Heart right ventricle (tissue), 16 donors: ENCODE results near the gene FHOD3. TPM values are rescaled to one million over a fixed set of nuclear protein-coding genes. Genes with fewer than 3 reads are reported as not detected.

Experiments used
- ATAC-seq, 8 donors: fragments of 200-7000 bp; cut with Tn5 transposase; one replicate each; pipeline ENCODE4 v1.9.1; 2020; ENCODE audit warnings: mild to moderate bottlenecking in 8 of 8, moderate library complexity in 8 of 8, moderate number of reproducible peaks in 1 of 8
- DNase-seq, 2 donors: peaks; one replicate each; pipeline ENCODE4 v3.0.0-alpha.2; 2020
- H3K27ac ChIP-seq, 10 donors: fragments of 200-600 bp; sonication (generic) in 2 of 10; one replicate each; pipeline versions ENCODE4 v1.5.0 to v1.8.0; 2020 to 2022; ENCODE audit warnings: mild to moderate bottlenecking in 3 of 10
- H3K27me3 ChIP-seq, 7 donors: fragments of 200-600 bp; one replicate each; pipeline ENCODE4 v1.8.0; 2021 to 2022; ENCODE audit warnings: mild to moderate bottlenecking in 2 of 7
- H3K36me3 ChIP-seq, 9 donors: fragments of 200-600 bp; sonication (generic) in 1 of 9; one replicate each; pipeline versions ENCODE4 v1.5.0 to v1.8.0; 2020 to 2022; ENCODE audit warnings: mild to moderate bottlenecking in 2 of 9
- H3K4me1 ChIP-seq, 9 donors: fragments of 200-600 bp; sonication (generic) in 1 of 9; one replicate each; pipeline versions ENCODE4 v1.5.0 to v1.8.0; 2020 to 2022; ENCODE audit warnings: mild to moderate bottlenecking in 4 of 9
- H3K4me3 ChIP-seq, 10 donors: fragments of 200-600 bp; sonication (generic) in 2 of 10; one replicate each; pipeline versions ENCODE4 v1.5.0 to v1.8.0; 2020 to 2022; ENCODE audit warnings: mild to moderate bottlenecking in 7 of 10, moderate library complexity in 2 of 10
- H3K9me3 ChIP-seq, 11 donors: fragments of 200-600 bp in 10 of 11; sonication (generic) in 2 of 11; one replicate each; pipeline versions ENCODE4 v1.5.0 to v1.8.0; 2013 to 2022; ENCODE audit warnings: mild to moderate bottlenecking in 2 of 11, control low read depth in 1 of 11, moderate library complexity in 1 of 11
- CTCF ChIP-seq, 9 donors: fragments of 200-600 bp; sonication (generic) in 2 of 9; IDR thresholded peaks; one replicate each; pipeline versions ENCODE4 v1.5.0 to v1.8.0; 2021 to 2022; ENCODE audit warnings: antibody characterized with exemption in 9 of 9, mild to moderate bottlenecking in 5 of 9, moderate library complexity in 1 of 9
- WGBS, 2 donors: extraction: QIAGEN DNeasy Blood & Tissue Kit; methylation state at CpG; one replicate each; pipeline ENCODE4 v1.1.7; 2013; ENCODE audit warnings: inconsistent platforms in 1 of 2; 5-methylcytosine and 5-hydroxymethylcytosine counted together
- intact Hi-C, 10 donors: fragments of 100-400 bp; cut with DNase I; formaldehyde crosslinking; loops; one replicate each; pipeline versions ENCODE4 v1.11.1 to v1.14.2; 2022
- polyA plus RNA-seq, 2 donors: library from polyadenylated mRNA; stranded (reverse); fragments of 200-250 nt; gene quantifications; one replicate each; pipeline ENCODE4 v1.2.3, GENCODE V29; 2013
- total RNA-seq, 10 donors: library from RNA; stranded (reverse); fragmentation: NEBNext Ultra II Directional in 3 of 10; extraction: Animal tissue kit (Norgen Biotek cat#: 25700) in 3 of 10; gene quantifications; one replicate each; pipeline versions ENCODE4 v1.2.1 to v1.2.4, GENCODE V29; 2021 to 2023
- donor health status: Arrhythmogenic right ventricular cardiomyopathy.
- donor health status: ischemic (EF 13 %, LVEDD 7.1; RV severe dilation, severe dysfunction).
- donor health status: healthy with polysubstance abuse.
- donor health status: DM: no; HTN: yes; CAD: no.
- donor health status: DM: no; HTN: no; CAD: no.
- donor health status: ischemic (EF 25% LVEDD 6.9; RV normal size, moderate dysfunction).
- donor health status: ischemic (EF 25% LVEDD 5.7; RV mildly dilated, moderate dysfunction).
- donor health status: healthy.
- donor health status: DM: yes; HTN: yes; CAD: no.
- donor health status: Ischemic cardiomyopathy.
- donor health status: ischemic (EF 35%, LVEDD 5.7; RV mildly dilated, moderate dysfunction).
- donor health status: nonischemic (EF 11% LVEDD 7.7; RV severe dilation, severe dysfunction).
- donor health status: DM: yes; HTN: yes; CAD: no.
- donor health status: PGD.
- donor health status: ischemic (EF 29% LVEDD 5.4; RV normal size, mild dysfunction).
- donor health status: nonischemic (EF 23%, LVEDD 6.1; RV moderate dilation, normal function).

FHOD3 gene
- total and polyA plus RNA-seq, 12 donors = 81.8 to 484 (median 356) TPM

DNA sequence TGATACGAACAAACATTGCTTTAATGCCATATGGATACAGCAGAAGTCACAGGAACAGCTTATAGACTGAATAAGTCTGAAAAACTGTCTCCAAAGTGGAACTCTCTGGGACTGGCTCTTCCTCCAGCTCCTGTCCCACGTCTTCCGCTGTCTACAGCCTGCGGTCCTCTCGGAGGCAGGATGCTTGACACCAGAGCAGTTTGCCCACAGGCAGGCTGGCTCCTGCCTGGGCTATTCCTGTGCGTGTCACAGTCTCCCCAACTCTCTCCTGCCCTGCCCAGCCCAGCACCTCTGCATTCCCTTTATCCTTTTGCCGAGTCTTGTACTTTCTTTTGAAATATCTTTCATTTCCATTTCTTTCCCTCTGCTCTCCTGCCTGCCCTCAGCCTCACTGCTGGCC lies 234.1 kb downstream of the FHOD3 start:
- Histone ChIP-seq H3K36me3 (no peaks in the 10 kb centered on the region), H3K27me3 (no peaks in the 10 kb centered on the region), H3K4me3 (no peak overlapping the region), H3K27ac (no peak overlapping the region), H3K4me1 (peaks cover 0 to 58% (median 4%) of the 10 kb centered on the region in 9 donors), H3K9me3 (no peaks in the 10 kb centered on the region)
- WGBS, 2 donors = 86 to 88% methylated on average over 7 of the region's 7 CpGs
- intact Hi-C loops = no loop called here
- no peak for DNase-seq
- ATAC-seq = peak in 1 of 8 donors; percentile 16
- no peak for TF ChIP-seq CTCF (IDR thresholded peaks at IDR 0.05)

DNA sequence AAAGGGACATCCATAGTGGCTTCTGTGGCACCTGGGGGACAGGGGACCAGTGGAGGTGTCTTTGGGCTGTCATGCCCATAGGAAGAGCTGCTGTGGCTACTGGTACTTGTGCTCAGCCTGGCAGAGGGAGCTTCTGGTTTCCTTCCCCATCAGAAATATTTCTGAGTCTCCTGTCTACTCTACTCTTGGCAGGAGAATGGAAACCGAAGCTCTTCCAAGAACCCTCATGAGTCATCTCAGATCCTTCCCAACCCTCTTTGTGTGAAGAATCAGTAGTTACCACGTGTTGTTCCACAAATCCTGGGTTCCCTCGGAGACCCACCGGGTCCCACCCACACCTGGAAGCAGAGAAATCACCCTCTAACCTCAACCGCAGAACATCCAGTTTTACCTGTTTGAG lies 234.9 kb downstream of the FHOD3 start:
- intact Hi-C loops = no loop called here
- WGBS, 2 donors = 76 to 78% methylated on average over 5 of the region's 5 CpGs
- DNase-seq = no peak
- Histone ChIP-seq H3K4me1 (peaks cover 0 to 55% (median under 1%) of the 10 kb centered on the region in 9 donors), H3K4me3 (no peak overlapping the region), H3K36me3 (no peaks in the 10 kb centered on the region), H3K9me3 (no peaks in the 10 kb centered on the region), H3K27ac (no peak overlapping the region), H3K27me3 (no peaks in the 10 kb centered on the region)
- peak in 6 of 8 donors; percentile 10 to 52 (median 14) for ATAC-seq
- no peak for TF ChIP-seq CTCF (IDR thresholded peaks at IDR 0.05)

GRCh38 chr18:36532815-36533214 lies 235.3 kb downstream of the FHOD3 start:
- DNase-seq (no peak), ATAC-seq (peak in 1 of 8 donors; percentile 29)
- Histone ChIP-seq H3K27ac (no peak overlapping the region), H3K27me3 (no peaks in the 10 kb centered on the region), H3K36me3 (no peaks in the 10 kb centered on the region), H3K4me1 (peaks cover 0 to 51% (median 0%) of the 10 kb centered on the region in 9 donors), H3K9me3 (no peaks in the 10 kb centered on the region), H3K4me3 (no peak overlapping the region)
- intact Hi-C loops = no loop called here
- 81 to 83% methylated on average over 5 of the region's 5 CpGs for WGBS, 2 donors
- no peak for TF ChIP-seq CTCF (IDR thresholded peaks at IDR 0.05)

GRCh38 chr18:36533446-36534153 lies 236.1 kb downstream of the FHOD3 start:
- no peaks in the 10 kb centered on the region for H3K27me3 ChIP-seq
- no peak for DNase-seq
- H3K9me3 ChIP-seq = no peaks in the 10 kb centered on the region
- no peak for ATAC-seq
- no peak for TF ChIP-seq CTCF (IDR thresholded peaks at IDR 0.05)
- no peak overlapping the region for H3K27ac ChIP-seq
- peaks cover 0 to 43% (median 0%) of the 10 kb centered on the region in 9 donors for H3K4me1 ChIP-seq
- intact Hi-C loops = no loop called here
- WGBS, 2 donors = 80 to 82% methylated on average over 8 of the region's 8 CpGs
- no peaks in the 10 kb centered on the region for H3K36me3 ChIP-seq
- H3K4me3 ChIP-seq = no peak overlapping the region
